ENCODE measurements around the gene HHEX. TPM values are rescaled to one million over a fixed set of nuclear protein-coding genes. Genes with fewer than 3 reads are reported as not detected.

Gene HHEX
- total and polyA plus RNA-seq, 2 of the 8 experiments (the other 6 are each of a cell fraction or from before 2014, with no cell fraction given) = 0.56 to 1.5 TPM

GRCh38 chr10:92714872-92715271 lies 25.1 kb downstream of the HHEX start:
- FAIRE-seq = no peak
- CTCF ChIA-PET (ENCODE audit: partially characterized antibody) = interaction anchor here (0.7 kb wide), 1 partner anchor 16 kb away, joined by 3 read pairs; no protein-coding TSS in a partner anchor
- no peak overlapping the region for H3K4me2 ChIP-seq (ENCODE audit: insufficient read depth in 1 of 2, low read depth in 2 of 2, low read length in 2 of 2)

More at GRCh38 chr10:92714872-92715271, 25.1 kb downstream of the HHEX start:
- H4K8ac ChIP-seq (ENCODE audit: extremely low read depth, insufficient read depth, low read length) = no peak overlapping the region
- H3K14ac ChIP-seq (ENCODE audit: insufficient read length) = no peak overlapping the region
- no peaks in the 10 kb centered on the region for H4K20me1 ChIP-seq (replicated peaks in 1 of 2; ENCODE audit: control insufficient read depth in 1 of 2, insufficient read depth in 2 of 2, low read length in 2 of 2)
- no peak overlapping the region for H4K5ac ChIP-seq (ENCODE audit: insufficient read length, low read depth, low read length)
- H2AFZ ChIP-seq (ENCODE audit: low read length) = no peak overlapping the region
- no peak overlapping the region for H3K56ac ChIP-seq (replicated peaks; ENCODE audit: insufficient read length, low read depth, low read length)
- H3K9me3 ChIP-seq (ENCODE audit: insufficient read depth in 2 of 2, low read depth in 1 of 2, low read length in 1 of 2) = peaks cover 0 to 10% of the 10 kb centered on the region in 2 experiments; a peak in 1 of 4 replicates
- H2BK12ac ChIP-seq (ENCODE audit: low read depth, low read length) = no peak overlapping the region
- H3K36me3 ChIP-seq (ENCODE audit: control insufficient read depth in 2 of 4, insufficient read depth in 4 of 4, low read length in 3 of 4) = no peaks in the 10 kb centered on the region; a peak in 2 of 8 replicates
- H2BK120ac ChIP-seq (replicated peaks; ENCODE audit: low read depth, low read length) = no peak overlapping the region
- 0 out of 7 replicates have a peak, but pooled peaks cover 0 to 3% (median under 1%) of the 10 kb centered on the region in 4 experiments for H3K4me1 ChIP-seq (replicated peaks in 1 of 4; ENCODE audit: control insufficient read depth in 3 of 4, insufficient read depth in 4 of 4, low read length in 3 of 4)
- H3K27ac ChIP-seq (ENCODE audit: low read depth, low read length) = no peak overlapping the region
- H3K23me2 ChIP-seq (ENCODE audit: low read depth, low read length) = no peaks in the 10 kb centered on the region
- H2AK5ac ChIP-seq (ENCODE audit: low read depth, low read length) = no peak overlapping the region
- no peak overlapping the region for H2BK20ac ChIP-seq (ENCODE audit: low read length)
- H3K79me2 ChIP-seq (ENCODE audit: control insufficient read depth in 1 of 2, insufficient read depth in 2 of 2, low read length in 2 of 2) = no peaks in the 10 kb centered on the region
- no peak for DNase-seq (ENCODE audit: low read depth in 1 of 2, low spot score in 2 of 2)
- H3K23ac ChIP-seq (ENCODE audit: insufficient read length) = no peak overlapping the region
- H3K79me1 ChIP-seq (ENCODE audit: low read depth, low read length) = no peaks in the 10 kb centered on the region
- H2BK15ac ChIP-seq (ENCODE audit: low read length) = no peak overlapping the region
- no peak overlapping the region for H3K4ac ChIP-seq (replicated peaks; ENCODE audit: insufficient read length, low read depth, low read length)
- no peak overlapping the region for H4K91ac ChIP-seq (replicated peaks; ENCODE audit: insufficient read length, low read length)
- H3K27me3 ChIP-seq (replicated peaks in 1 of 4; ENCODE audit: control insufficient read depth in 3 of 4, extremely low read depth in 1 of 4, insufficient read depth in 3 of 4, low read length in 3 of 4) = no peaks in the 10 kb centered on the region
- POLR2A ChIA-PET (ENCODE audit: partially characterized antibody) = no interaction called here
- no peak overlapping the region for H3K4me3 ChIP-seq (ENCODE audit: extremely low read depth in 1 of 4, insufficient read depth in 2 of 4, low read depth in 3 of 4, low read length in 4 of 4)
- WGBS, 2 experiments (ENCODE audit: extremely low coverage in 1 of 2, insufficient coverage in 1 of 2, insufficient read length in 1 of 2, insufficient replicate concordance in 2 of 2, low coverage in 1 of 2, low lambda C conversion rate in 2 of 2, missing lambda C conversion rate in 1 of 2) = 92% methylated on average over 3 of the region's 3 CpGs; no CpG with 5 or more reads in 1 of the 2 experiments
- H2BK5ac ChIP-seq (ENCODE audit: low read depth, low read length) = no peak overlapping the region
- H3K18ac ChIP-seq (ENCODE audit: extremely low read depth, low read length) = no peak overlapping the region
- TF ChIP-seq RAD21 (IDR thresholded peaks at IDR 0.05 in 1 of 2, conservative IDR thresholded peaks at IDR 0.05 in 1 of 2; ENCODE audit: low read depth in 2 of 2, low read length in 2 of 2) (no peak), FOSL1 (IDR thresholded peaks at IDR 0.05; ENCODE audit: insufficient read depth, low read depth, low read length) (no peak)
- H3K9ac ChIP-seq (replicated peaks in 1 of 4; ENCODE audit: extremely low read depth in 1 of 4, low read depth in 3 of 4, low read length in 3 of 4) = no peak overlapping the region

Measured in H1 (cell line).